ENCODE measurements around the gene CHMP4A.

CHMP4A gene

GRCh38 chr14:24190416-24190815 is 22.9 kb downstream of the CHMP4A start:
- no peak for DNase-seq (ENCODE audit: low read depth in 2 of 2)
- TF ChIP-seq CTCF (IDR thresholded peaks at IDR 0.05; ENCODE audit: low read depth, low read length), result no peak
- no peak overlapping the region for H3K4me3 ChIP-seq (replicated peaks in 1 of 2; ENCODE audit: low read depth in 2 of 2, low read length in 2 of 2)

- no peak for TF ChIP-seq CTCF (IDR thresholded peaks at IDR 0.05; ENCODE audit: low read depth, low read length)
- no peak for DNase-seq (ENCODE audit: low read depth in 2 of 2)
- H3K4me3 ChIP-seq (replicated peaks in 1 of 2; ENCODE audit: low read depth in 2 of 2, low read length in 2 of 2), result no peak overlapping the region
Measured at GRCh38 chr14:24189460-24189859, 23.8 kb downstream of the CHMP4A start.

GRCh38 chr14:24189059-24189375 is 24.3 kb downstream of the CHMP4A start:
- peak overlapping the region in 1 of 2 donors; percentile 78 for H3K4me3 ChIP-seq (replicated peaks in 1 of 2; ENCODE audit: low read depth in 2 of 2, low read length in 2 of 2)
- DNase-seq (ENCODE audit: low read depth in 2 of 2), result no peak
- no peak for TF ChIP-seq CTCF (IDR thresholded peaks at IDR 0.05; ENCODE audit: low read depth, low read length)

- peak; percentile 98 to 99 for DNase-seq (ENCODE audit: low read depth in 2 of 2)
- H3K4me3 ChIP-seq (replicated peaks in 1 of 2; ENCODE audit: low read depth in 2 of 2, low read length in 2 of 2), result peak within 1 kb of the TSS; percentile 77 to 78
- TF ChIP-seq CTCF (IDR thresholded peaks at IDR 0.05; ENCODE audit: low read depth, low read length), result no peak
Measured at GRCh38 chr14:24188251-24189058, 24.8 kb downstream of the CHMP4A start, which contains the start of gene IPO4. IPO4 (minus strand) TSS chr14:24188816; CDS start chr14:24188787, 29 bp downstream.

GRCh38 chr14:24187539-24187915 is 25.8 kb downstream of the CHMP4A start:
- no peak for DNase-seq (ENCODE audit: low read depth in 2 of 2)
- no peak for TF ChIP-seq CTCF (IDR thresholded peaks at IDR 0.05; ENCODE audit: low read depth, low read length)
- H3K4me3 ChIP-seq (replicated peaks in 1 of 2; ENCODE audit: low read depth in 2 of 2, low read length in 2 of 2), result peak overlapping the region in 1 of 2 donors; percentile 78

GRCh38 chr14:24186831-24187538 is 26.3 kb downstream of the CHMP4A start:
- H3K4me3 ChIP-seq (replicated peaks in 1 of 2; ENCODE audit: low read depth in 2 of 2, low read length in 2 of 2), result no peak overlapping the region
- DNase-seq (ENCODE audit: low read depth in 2 of 2), result no peak
- TF ChIP-seq CTCF (IDR thresholded peaks at IDR 0.05; ENCODE audit: low read depth, low read length), result no peak
